H1 (cell line): ENCODE data around the gene OR2F1. TPM values are rescaled to one million over a fixed set of nuclear protein-coding genes. Genes with fewer than 3 reads are reported as not detected.

ENCODE experiments used
- CTCF ChIA-PET: fragments of 300-600 bp; sonication (Branson Sonifier 250); formaldehyde crosslinking; loops from one replicate; lab custom pipeline; 2021; ENCODE audit not compliant: partially characterized antibody; lab: Charles Lee
- POLR2A ChIA-PET: fragments of 300-600 bp; sonication (Branson Sonifier 250); formaldehyde crosslinking; loops from one replicate; lab custom pipeline; 2021; ENCODE audit warnings: inconsistent platforms; ENCODE audit not compliant: partially characterized antibody; lab: Charles Lee
- DNase-seq, 2 experiments: peaks; one replicate each; pipeline versions ENCODE4 v3.0.0 to v3.0.0-alpha.2; 2010 to 2022; ENCODE audit warnings: low spot score in 2 of 2, low read depth in 1 of 2, mixed read lengths in 1 of 2
- FAIRE-seq: peaks from 2 replicates; lab custom pipeline; 2011; peaks lifted over from hg19 to GRCh38; lab: Jason Lieb, UNC
- H2AFZ ChIP-seq: 2 replicates; pipeline ENCODE4 v1.8.1; 2012; ENCODE audit warnings: low read length, inconsistent platforms
- H2AK5ac ChIP-seq: 2 replicates; pipeline ENCODE4 v1.6.1; 2013; ENCODE audit warnings: low read depth, low read length
- H2BK120ac ChIP-seq: replicated peaks from 2 replicates; pipeline ENCODE3; 2013; ENCODE audit warnings: low read depth, low read length, inconsistent platforms
- H2BK12ac ChIP-seq: 2 replicates; pipeline ENCODE4 v1.6.1; 2013; ENCODE audit warnings: low read depth, low read length
- H2BK15ac ChIP-seq: 2 replicates; pipeline ENCODE4 v1.6.1; 2013; ENCODE audit warnings: low read length
- H2BK20ac ChIP-seq: 2 replicates; pipeline ENCODE4 v1.6.1; 2013; ENCODE audit warnings: low read length
- H2BK5ac ChIP-seq: 2 replicates; pipeline ENCODE4 v1.6.1; 2013; ENCODE audit warnings: low read depth, low read length
- H3K14ac ChIP-seq: 2 replicates; pipeline ENCODE4 v1.6.1; 2013; ENCODE audit warnings: inconsistent platforms; ENCODE audit not compliant: insufficient read length
- H3K18ac ChIP-seq: 2 replicates; pipeline ENCODE4 v1.6.1; 2013; ENCODE audit warnings: low read length; ENCODE audit errors: extremely low read depth
- H3K23ac ChIP-seq: 2 replicates; pipeline ENCODE4 v1.6.1; 2013; ENCODE audit warnings: inconsistent platforms; ENCODE audit not compliant: insufficient read length
- H3K23me2 ChIP-seq: 2 replicates; pipeline ENCODE4 v1.6.1; 2013; ENCODE audit warnings: low read depth, low read length
- H3K27ac ChIP-seq: 2 replicates; pipeline ENCODE4 v1.6.1; 2011; ENCODE audit warnings: low read depth, low read length, inconsistent platforms
- H3K27me3 ChIP-seq, 4 experiments: replicated peaks in 1 of 4; 1 replicate in 1 of 4; 2 replicates in 3 of 4; pipeline versions ENCODE4 v1.6.1 to v1.8.1; 2011 to 2013; ENCODE audit warnings: low read length in 3 of 4, mild to moderate bottlenecking in 3 of 4, inconsistent platforms in 2 of 4, mixed read lengths in 2 of 4, moderate library complexity in 1 of 4; ENCODE audit not compliant: control insufficient read depth in 3 of 4, insufficient read depth in 3 of 4; ENCODE audit errors: extremely low read depth in 1 of 4
- H3K36me3 ChIP-seq, 4 experiments: 2 replicates each; pipeline versions ENCODE4 v1.6.1 to v1.8.1; 2011 to 2013; ENCODE audit warnings: mild to moderate bottlenecking in 4 of 4, low read length in 3 of 4, moderate library complexity in 2 of 4, control low read depth in 1 of 4, inconsistent platforms in 1 of 4; ENCODE audit not compliant: insufficient read depth in 4 of 4, control insufficient read depth in 2 of 4
- H3K4ac ChIP-seq: replicated peaks from 2 replicates; pipeline ENCODE3; 2013; ENCODE audit warnings: low read length, low read depth, mixed read lengths, inconsistent platforms; ENCODE audit not compliant: insufficient read length
- H3K4me1 ChIP-seq, 4 experiments: replicated peaks in 1 of 4; 1 replicate in 1 of 4; 2 replicates in 3 of 4; pipeline versions ENCODE4 v1.6.1 to v1.8.1; 2011 to 2013; ENCODE audit warnings: low read length in 3 of 4, inconsistent platforms in 2 of 4, mixed read lengths in 1 of 4; ENCODE audit not compliant: insufficient read depth in 4 of 4, control insufficient read depth in 3 of 4
- H3K4me2 ChIP-seq, 2 experiments: 2 replicates each; pipeline versions ENCODE4 v1.6.1 to v1.8.1; 2011 to 2013; ENCODE audit warnings: low read depth in 2 of 2, low read length in 2 of 2, control low read depth in 1 of 2, inconsistent platforms in 1 of 2, mild to moderate bottlenecking in 1 of 2; ENCODE audit not compliant: insufficient read depth in 1 of 2
- H3K4me3 ChIP-seq, 4 experiments: fragments of 200-600, 300-600 bp in 1 of 4; sonication (generic), shearing (Covaris generic), sonication (Bioruptor Twin) in 1 of 4; 2 replicates each; pipeline versions ENCODE4 v1.5.1 to v1.8.1; 2011 to 2016; ENCODE audit warnings: low read length in 4 of 4, low read depth in 3 of 4, control low read depth in 2 of 4, inconsistent platforms in 2 of 4, mild to moderate bottlenecking in 2 of 4, mixed read lengths in 1 of 4, moderate library complexity in 1 of 4; ENCODE audit not compliant: insufficient read depth in 2 of 4; ENCODE audit errors: extremely low read depth in 1 of 4
- H3K56ac ChIP-seq: replicated peaks from 2 replicates; pipeline ENCODE3; 2013; ENCODE audit warnings: low read depth, mild to moderate bottlenecking, mixed read lengths, low read length, inconsistent platforms; ENCODE audit not compliant: insufficient read length
- H3K79me1 ChIP-seq: 2 replicates; pipeline ENCODE4 v1.6.1; 2013; ENCODE audit warnings: low read depth, low read length, control low read depth
- H3K79me2 ChIP-seq, 2 experiments: 2 replicates each; pipeline versions ENCODE4 v1.6.1 to v1.8.1; 2012 to 2013; ENCODE audit warnings: low read length in 2 of 2, mild to moderate bottlenecking in 2 of 2, inconsistent platforms in 1 of 2; ENCODE audit not compliant: insufficient read depth in 2 of 2, control insufficient read depth in 1 of 2
- H3K9ac ChIP-seq, 4 experiments: replicated peaks in 1 of 4; 1 replicate in 1 of 4; 2 replicates in 3 of 4; pipeline versions ENCODE4 v1.6.1 to v1.8.1; 2011 to 2013; ENCODE audit warnings: low read depth in 3 of 4, low read length in 3 of 4, control low read depth in 2 of 4, mild to moderate bottlenecking in 2 of 4, moderate library complexity in 2 of 4, inconsistent platforms in 1 of 4; ENCODE audit errors: extremely low read depth in 1 of 4
- H3K9me3 ChIP-seq, 2 experiments: 2 replicates each; pipeline versions ENCODE4 v1.6.1 to v1.8.1; 2012 to 2013; ENCODE audit warnings: mild to moderate bottlenecking in 2 of 2, moderate library complexity in 2 of 2, control low read depth in 1 of 2, inconsistent platforms in 1 of 2, low read depth in 1 of 2, low read length in 1 of 2, mixed read lengths in 1 of 2; ENCODE audit not compliant: insufficient read depth in 2 of 2
- H4K20me1 ChIP-seq, 2 experiments: replicated peaks in 1 of 2; 2 replicates each; pipeline versions ENCODE3 to v1.8.1; 2011 to 2013; ENCODE audit warnings: inconsistent platforms in 2 of 2, low read length in 2 of 2, mild to moderate bottlenecking in 1 of 2; ENCODE audit not compliant: insufficient read depth in 2 of 2, control insufficient read depth in 1 of 2
- H4K5ac ChIP-seq: 2 replicates; pipeline ENCODE4 v1.6.1; 2013; ENCODE audit warnings: low read length, low read depth, mixed read lengths, inconsistent platforms; ENCODE audit not compliant: insufficient read length
- H4K8ac ChIP-seq: 2 replicates; pipeline ENCODE4 v1.8.0; 2013; ENCODE audit warnings: mild to moderate bottlenecking, moderate library complexity, low read length, inconsistent platforms; ENCODE audit not compliant: insufficient read depth; ENCODE audit errors: extremely low read depth
- H4K91ac ChIP-seq: replicated peaks from 2 replicates; pipeline ENCODE3; 2013; ENCODE audit warnings: low read length, mixed read lengths, inconsistent platforms; ENCODE audit not compliant: insufficient read length
- ASH2L ChIP-seq: fragments of 200-600, 300-600 bp; sonication (generic); IDR thresholded peaks from one replicate; pipeline ENCODE4 v1.7.1; 2017; ENCODE audit warnings: low read length
- ATF3 ChIP-seq: IDR thresholded peaks from 2 replicates; pipeline ENCODE4 v1.6.1; 2011; ENCODE audit warnings: low read depth, mild to moderate bottlenecking, low read length; ENCODE audit not compliant: insufficient read depth
- BACH1 ChIP-seq: IDR thresholded peaks from 2 replicates; pipeline ENCODE4 v1.6.1; 2012; ENCODE audit warnings: low read length, improper control_type of control experiment
- BCL11A ChIP-seq, 2 experiments: IDR thresholded peaks; one replicate each; pipeline ENCODE4 v1.6.1; 2011; ENCODE audit warnings: low read depth in 2 of 2, low read length in 2 of 2, mild to moderate bottlenecking in 2 of 2
- CHD1 ChIP-seq: IDR thresholded peaks from 2 replicates; pipeline ENCODE4 v1.6.1; 2012; ENCODE audit warnings: low read depth, low read length, improper control_type of control experiment
- CREB1 ChIP-seq: IDR thresholded peaks from 2 replicates; pipeline ENCODE4 v1.6.1; 2012; ENCODE audit warnings: inconsistent platforms
- HDAC6 ChIP-seq: IDR thresholded peaks from one replicate; pipeline ENCODE4 v1.7.1; 2012; ENCODE audit warnings: low read depth, mild to moderate bottlenecking, inconsistent platforms, low read length, moderate library complexity
- JUN ChIP-seq: IDR thresholded peaks from 2 replicates; pipeline ENCODE4 v1.6.1; 2011; ENCODE audit warnings: low read depth, mild to moderate bottlenecking, improper control_type of control experiment, low read length
- RNF2 ChIP-seq: fragments of 200-900, 300-1000 bp; sonication (generic); IDR thresholded peaks from 2 replicates; pipeline ENCODE4 v1.7.1; 2016; ENCODE audit warnings: borderline replicate concordance, low read depth, mild to moderate bottlenecking, antibody characterized with exemption, low read length; ENCODE audit not compliant: poor library complexity, severe bottlenecking; ENCODE audit errors: missing control alignments
- SP1 ChIP-seq: IDR thresholded peaks from 2 replicates; pipeline ENCODE4 v1.6.1; 2011; ENCODE audit warnings: low read depth, low read length
- SUZ12 ChIP-seq: fragments of 200-600 bp; sonication (generic); IDR thresholded peaks from 2 replicates; pipeline ENCODE4 v1.6.1; 2012; ENCODE audit warnings: mild to moderate bottlenecking, inconsistent platforms, low read length, moderate library complexity, mixed read lengths
- ZNF274 ChIP-seq: IDR thresholded peaks from 2 replicates; pipeline ENCODE4 v1.7.0; 2012; ENCODE audit warnings: low read length, borderline replicate concordance; ENCODE audit errors: extremely low read depth
- WGBS, 2 experiments: shearing (Covaris generic) in 1 of 2; methylation state at CpG; one replicate each; pipeline versions ENCODE4 v1.1.6 to v1.1.7; 2013 to 2015; ENCODE audit warnings: low lambda C conversion rate in 2 of 2, mixed read lengths in 2 of 2, inconsistent platforms in 1 of 2, low coverage in 1 of 2, missing lambda C conversion rate in 1 of 2; ENCODE audit not compliant: insufficient replicate concordance in 2 of 2, insufficient coverage in 1 of 2, insufficient read length in 1 of 2; ENCODE audit errors: extremely low coverage in 1 of 2, missing lambda C conversion rate in 1 of 2; 5-methylcytosine and 5-hydroxymethylcytosine counted together
- polyA plus RNA-seq, 7 experiments: library from polyadenylated mRNA; depleted of rRNA in 3 of 7; stranded (reverse) in 5 of 7; unstranded in 2 of 7; fragments of >200 nt in 5 of 7; fragments of 200-250 nt in 2 of 7; gene quantifications; 1 replicate in 5 of 7; 2 replicates in 1 of 7; 4 replicates in 1 of 7; pipeline versions ENCODE4 v1.2.1 to v1.2.3, GENCODE V29; 2011 to 2013; ENCODE audit warnings: missing spikeins in 2 of 7, mixed read lengths in 2 of 7
- total RNA-seq: library from RNA; stranded (reverse); fragmentation: NEBNext Ultra II Directional; extraction: Animal tissue kit (Norgen Biotek cat#: 25700); gene quantifications from 2 replicates; pipeline ENCODE4 v1.2.1, GENCODE V29; 2021

Gene OR2F1
- total and polyA plus RNA-seq, 2 of the 8 experiments (the other 6 are each of a cell fraction or from before 2014, with no cell fraction given): 0.19 TPM; not detected in 1

DNA sequence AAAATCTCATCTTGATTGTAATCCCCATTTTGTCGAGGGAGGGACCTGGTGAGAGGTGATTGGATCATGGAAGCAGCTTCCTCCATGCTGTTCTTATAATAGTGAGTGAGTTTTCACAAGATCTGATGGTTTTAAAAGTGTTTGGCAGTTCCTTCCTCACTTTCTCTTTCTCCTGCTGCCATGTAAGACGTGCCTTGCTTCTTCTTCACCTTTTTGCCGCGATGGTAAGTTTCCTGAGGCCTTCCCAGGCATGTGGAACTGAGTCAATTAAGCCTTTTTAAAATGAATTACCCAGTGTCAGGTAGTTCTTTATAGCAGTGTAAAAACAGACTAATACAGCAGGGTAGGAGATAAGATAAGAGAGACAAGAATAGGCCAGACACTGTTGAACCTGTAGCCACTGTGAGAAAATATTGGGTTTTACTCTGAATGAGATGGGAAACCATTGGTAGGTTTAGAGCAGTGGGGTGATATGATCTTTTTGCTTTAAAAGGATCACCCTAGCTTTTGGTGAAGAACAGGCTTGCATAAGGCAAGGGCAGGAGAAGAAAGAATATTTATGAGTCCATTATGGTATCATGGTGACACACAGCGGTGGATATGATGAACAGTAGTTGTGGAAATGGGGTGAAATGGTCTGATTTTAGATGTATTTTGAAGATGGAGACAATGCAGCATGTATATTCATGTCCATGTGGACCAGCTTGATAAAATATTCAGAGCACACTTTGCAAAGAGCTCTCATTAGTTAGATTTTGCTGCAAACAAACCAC is 57.0 kb downstream of the OR2F1 start:
- no peak overlapping the region for H3K27ac ChIP-seq
- no peak overlapping the region for H4K8ac ChIP-seq
- H2BK12ac ChIP-seq: no peak overlapping the region
- no peak overlapping the region for H3K4ac ChIP-seq
- no peak overlapping the region for H3K14ac ChIP-seq
- CTCF ChIA-PET: interaction anchor here (0.8 to 1.0 kb wide), 3 partner anchors 9 to 88 kb away, joined by 3 to 4 read pairs (median 3); no protein-coding TSS in a partner anchor
- no peaks in the 10 kb centered on the region for H3K79me2 ChIP-seq
- no peak overlapping the region for H3K18ac ChIP-seq
- no peak overlapping the region for H4K91ac ChIP-seq
- H2AK5ac ChIP-seq: no peak overlapping the region
- no peak overlapping the region for H2BK20ac ChIP-seq
- H3K9ac ChIP-seq: no peak overlapping the region
- no peak overlapping the region for H3K4me3 ChIP-seq
- no peaks in the 10 kb centered on the region for H3K23me2 ChIP-seq
- H2BK5ac ChIP-seq: no peak overlapping the region
- no peak overlapping the region for H3K4me2 ChIP-seq
- H3K56ac ChIP-seq: no peak overlapping the region
- no peak overlapping the region for H4K5ac ChIP-seq
- H2BK15ac ChIP-seq: no peak overlapping the region
- no peaks in the 10 kb centered on the region for H3K4me1 ChIP-seq
- no peak for DNase-seq
- no peak overlapping the region for H2AFZ ChIP-seq
- peaks cover 14 to 17% of the 10 kb centered on the region in 2 experiments; a peak in 3 of 4 replicates for H3K9me3 ChIP-seq
- no peaks in the 10 kb centered on the region for H4K20me1 ChIP-seq
- H3K79me1 ChIP-seq: no peaks in the 10 kb centered on the region
- H3K36me3 ChIP-seq: no peaks in the 10 kb centered on the region
- WGBS, 2 experiments: 79% methylated on average over 5 of the region's 5 CpGs; no CpG with 5 or more reads in 1 of the 2 experiments
- POLR2A ChIA-PET: no interaction called here
- no peaks in the 10 kb centered on the region for H3K27me3 ChIP-seq
- no peak overlapping the region for H3K23ac ChIP-seq
- no peak for FAIRE-seq
- H2BK120ac ChIP-seq: no peak overlapping the region
- TF ChIP-seq CREB1 (no peak), BACH1 (no peak), ASH2L (no peak), SP1 (no peak), JUN (no peak), SUZ12 (no peak), ZNF274 (no peak), BCL11A (IDR thresholded peaks at IDR 0.05; ENCODE audit: low read depth in 2 of 2, low read length in 2 of 2) (no peak), CHD1 (no peak), RNF2 (no peak), HDAC6 (no peak), ATF3 (no peak)
